C4-2B (cell line): ENCODE measurements around the gene CEBPE.

Source experiments
- H3K27ac ChIP-seq: fragments of 450-650 bp; 2 replicates; pipeline ENCODE4 v1.5.1; 2017
- CTCF ChIP-seq: fragments of 450-650 bp; conservative IDR thresholded peaks from 2 replicates; pipeline ENCODE4 v1.5.1; 2017; ENCODE audit warnings: mild to moderate bottlenecking
- ZFX ChIP-seq: fragments of 450-650 bp; IDR thresholded peaks from 2 replicates; pipeline ENCODE4 v1.6.1; 2017

Gene CEBPE

GRCh38 chr14:23132970-23133369 is 13.9 kb upstream of the CEBPE start:
- no peak overlapping the region for H3K27ac ChIP-seq
- no peak for TF ChIP-seq CTCF
- TF ChIP-seq ZFX, result no peak

DNA sequence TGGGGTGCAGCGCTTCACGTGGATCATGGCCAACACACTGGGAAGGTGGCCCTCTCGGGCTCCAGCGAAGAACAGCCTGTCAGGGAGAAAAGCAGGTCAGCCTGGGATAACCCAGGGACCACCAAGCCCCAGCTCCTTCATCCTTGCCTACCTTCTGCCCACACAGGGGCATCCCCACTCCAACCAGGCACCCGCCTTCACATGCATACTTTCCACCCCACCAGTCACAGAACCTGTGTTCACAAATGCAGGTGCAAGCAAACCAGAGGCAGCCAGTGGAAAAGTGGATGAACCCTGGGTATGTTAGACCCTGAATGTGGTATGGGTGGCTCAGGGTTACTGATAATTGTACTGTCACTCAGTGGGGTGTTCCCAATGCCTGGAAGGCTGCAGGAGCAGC is 12.4 kb upstream of the CEBPE start:
- H3K27ac ChIP-seq, result no peak overlapping the region
- TF ChIP-seq CTCF, result no peak
- no peak for TF ChIP-seq ZFX

- TF ChIP-seq ZFX (no peak), CTCF (no peak)
- H3K27ac ChIP-seq, result no peak overlapping the region
Observed at GRCh38 chr14:23130871-23131270, 11.8 kb upstream of the CEBPE start.

GRCh38 chr14:23129759-23130316 is 10.8 kb upstream of the CEBPE start:
- no peak overlapping the region for H3K27ac ChIP-seq
- TF ChIP-seq ZFX, result no peak
- no peak for TF ChIP-seq CTCF

- H3K27ac ChIP-seq, result no peak overlapping the region
- TF ChIP-seq ZFX, result no peak
Observed at GRCh38 chr14:23128969-23129758, 10.1 kb upstream of the CEBPE start.

GRCh38 chr14:23127861-23128260 is 8.8 kb upstream of the CEBPE start:
- H3K27ac ChIP-seq, result no peak overlapping the region
- TF ChIP-seq CTCF (no peak), ZFX (no peak)

DNA sequence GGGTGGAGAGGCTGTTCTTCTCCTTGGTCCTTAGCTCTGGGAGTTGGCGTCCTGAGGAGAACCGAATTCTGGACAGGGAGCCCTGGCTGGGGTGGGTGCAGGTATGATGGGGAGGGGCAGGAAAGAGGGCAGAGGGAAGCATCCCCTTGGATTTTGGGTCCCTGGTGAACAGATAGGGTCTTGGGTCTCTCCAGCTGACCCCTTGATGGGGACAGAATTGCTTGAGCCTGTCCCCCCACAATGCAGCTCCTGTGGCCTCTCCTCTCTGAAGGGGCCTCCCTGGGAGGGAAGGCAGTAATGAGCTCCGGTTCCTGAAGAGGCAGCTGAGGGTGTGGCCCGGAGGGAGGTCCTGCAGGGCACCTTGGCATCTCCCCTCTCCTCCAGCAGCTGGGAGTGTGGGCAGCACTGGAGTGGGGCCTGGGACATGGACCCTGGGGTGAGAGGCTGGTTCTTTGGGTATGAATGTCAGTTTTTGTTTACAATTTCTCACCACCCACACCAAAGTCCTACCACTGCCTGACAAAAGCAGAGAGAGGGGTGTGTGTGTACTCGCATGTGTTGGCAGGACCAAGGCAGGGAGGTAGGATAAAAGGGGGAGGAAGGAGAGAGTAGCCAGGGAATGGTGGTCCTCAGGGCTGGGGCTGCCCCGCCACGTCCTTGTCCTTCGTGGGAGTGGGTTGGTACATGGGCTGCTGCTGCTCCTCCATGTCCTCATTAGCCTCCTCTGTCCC is 7.7 kb upstream of the CEBPE start:
- TF ChIP-seq ZFX (no peak), CTCF (no peak)
- no peak overlapping the region for H3K27ac ChIP-seq
